ENCODE results near the gene PTCH1.

PTCH1 gene

GRCh38 chr9:95415158-95415557 is 101.6 kb downstream of the PTCH1 start:
- no peak for DNase-seq (ENCODE audit: low read depth in 1 of 2, low spot score in 1 of 2)
- Histone ChIP-seq H3K4me3 (replicated peaks; ENCODE audit: insufficient read depth, low read length) (no peak overlapping the region), H3K27me3 (ENCODE audit: insufficient read depth, poor library complexity, severe bottlenecking) (no peaks in the 10 kb centered on the region), H3K27ac (replicated peaks) (no peak overlapping the region)
- no peak for TF ChIP-seq REST (IDR thresholded peaks at IDR 0.05; ENCODE audit: insufficient replicate concordance, low read depth)
- TF ChIP-seq POLR2AphosphoS5 (IDR thresholded peaks at IDR 0.05; ENCODE audit: low read depth), result no peak
- no peak for TF ChIP-seq GABPA (IDR thresholded peaks at IDR 0.05; ENCODE audit: low read depth)
- TF ChIP-seq SPI1 (IDR thresholded peaks at IDR 0.05; ENCODE audit: borderline replicate concordance, low read depth), result no peak
- no peak for TF ChIP-seq CTCF (IDR thresholded peaks at IDR 0.05; ENCODE audit: insufficient read depth, low read length)

- Histone ChIP-seq H3K27me3 (ENCODE audit: insufficient read depth, poor library complexity, severe bottlenecking) (no peaks in the 10 kb centered on the region), H3K4me3 (replicated peaks; ENCODE audit: insufficient read depth, low read length) (no peak overlapping the region), H3K27ac (replicated peaks) (no peak overlapping the region)
- no peak for TF ChIP-seq CTCF (IDR thresholded peaks at IDR 0.05; ENCODE audit: insufficient read depth, low read length)
- no peak for TF ChIP-seq GABPA (IDR thresholded peaks at IDR 0.05; ENCODE audit: low read depth)
- TF ChIP-seq POLR2AphosphoS5 (IDR thresholded peaks at IDR 0.05; ENCODE audit: low read depth), result no peak
- TF ChIP-seq SPI1 (IDR thresholded peaks at IDR 0.05; ENCODE audit: borderline replicate concordance, low read depth), result no peak
- no peak for TF ChIP-seq REST (IDR thresholded peaks at IDR 0.05; ENCODE audit: insufficient replicate concordance, low read depth)
- DNase-seq (ENCODE audit: low read depth in 1 of 2, low spot score in 1 of 2), result no peak
These were observed 103.0 kb downstream of the PTCH1 start for GRCh38 chr9:95413793-95414192.

GRCh38 chr9:95411054-95411892 is 105.5 kb downstream of the PTCH1 start:
- no peak overlapping the region for H3K4me3 ChIP-seq (replicated peaks; ENCODE audit: insufficient read depth, low read length)
- no peak for DNase-seq (ENCODE audit: low read depth in 1 of 2, low spot score in 1 of 2)
- no peak overlapping the region for H3K27ac ChIP-seq (replicated peaks)
- TF ChIP-seq SPI1 (IDR thresholded peaks at IDR 0.05; ENCODE audit: borderline replicate concordance, low read depth), result no peak
- TF ChIP-seq CTCF (IDR thresholded peaks at IDR 0.05; ENCODE audit: insufficient read depth, low read length), result no peak
- no peak for TF ChIP-seq POLR2AphosphoS5 (IDR thresholded peaks at IDR 0.05; ENCODE audit: low read depth)
- no peak for TF ChIP-seq GABPA (IDR thresholded peaks at IDR 0.05; ENCODE audit: low read depth)
- no peak for TF ChIP-seq REST (IDR thresholded peaks at IDR 0.05; ENCODE audit: insufficient replicate concordance, low read depth)
- H3K27me3 ChIP-seq (ENCODE audit: insufficient read depth, poor library complexity, severe bottlenecking), result no peaks in the 10 kb centered on the region
